Smooth muscle cell (in vitro differentiated cells): ENCODE results near the gene ERP44. TPM values are rescaled to one million over a fixed set of nuclear protein-coding genes. Genes with fewer than 3 reads are reported as not detected.

Experiments used
- DNase-seq: peaks from one replicate; lab custom pipeline; 2025; ENCODE audit not compliant: unreplicated experiment; lab: John Stamatoyannopoulos, UW
- H2AFZ ChIP-seq: fragments of 200-600 bp; sonication (generic); 2 replicates; pipeline ENCODE4 v1.6.0; 2016; ENCODE audit warnings: antibody characterized with exemption, low read depth, mild to moderate bottlenecking
- H3F3A ChIP-seq: fragments of 200-600 bp; sonication (generic); 2 replicates; pipeline ENCODE4 v1.6.0; 2017; ENCODE audit warnings: antibody characterized with exemption, low read depth
- H3K27ac ChIP-seq: fragments of 200-600 bp; sonication (generic); 2 replicates; pipeline ENCODE4 v1.5.1; 2016; ENCODE audit warnings: low read depth, mild to moderate bottlenecking
- H3K27me3 ChIP-seq: fragments of 200-600 bp; sonication (generic); 2 replicates; pipeline ENCODE4 v1.6.1; 2016; ENCODE audit warnings: low read depth, mild to moderate bottlenecking
- H3K36me3 ChIP-seq: fragments of 200-600 bp; sonication (generic); 2 replicates; pipeline ENCODE4 v1.5.1; 2016; ENCODE audit warnings: low read depth
- H3K4me1 ChIP-seq: fragments of 200-600 bp; sonication (generic); 2 replicates; pipeline ENCODE4 v1.5.1; 2016; ENCODE audit warnings: low read depth
- H3K4me2 ChIP-seq: fragments of 200-600 bp; sonication (generic); 2 replicates; pipeline ENCODE4 v1.6.0; 2016; ENCODE audit warnings: mild to moderate bottlenecking
- H3K4me3 ChIP-seq: fragments of 200-600 bp; sonication (generic); 2 replicates; pipeline ENCODE4 v1.5.1; 2016; ENCODE audit warnings: mild to moderate bottlenecking
- H3K79me2 ChIP-seq: fragments of 200-600 bp; sonication (generic); 2 replicates; pipeline ENCODE4 v1.6.0; 2016; ENCODE audit warnings: low read depth, mild to moderate bottlenecking
- H3K9ac ChIP-seq: fragments of 200-600 bp; sonication (generic); 2 replicates; pipeline ENCODE4 v1.6.0; 2016; ENCODE audit warnings: low read depth
- H3K9me3 ChIP-seq: fragments of 200-600 bp; sonication (generic); replicated peaks from 2 replicates; pipeline ENCODE4 v1.5.1; 2016; ENCODE audit warnings: low read depth
- H4K20me1 ChIP-seq: fragments of 200-600 bp; sonication (generic); 2 replicates; pipeline ENCODE4 v1.6.0; 2016; ENCODE audit warnings: low read depth
- WGBS: methylation state at CpG from one replicate; pipeline ENCODE4 v1.1.7; 2016; ENCODE audit warnings: low lambda C conversion rate; 5-methylcytosine and 5-hydroxymethylcytosine counted together
- polyA plus RNA-seq: library from polyadenylated mRNA; unstranded; fragments of >200 nt; fragmentation: Nextera tagmentation; extraction: Ambion mirVana; gene quantifications from 2 replicates; pipeline ENCODE4 v1.2.1, GENCODE V29; 2016
- total RNA-seq: library from RNA; depleted of rRNA; stranded (reverse); fragments of >200 nt; gene quantifications from 2 replicates; pipeline ENCODE4 v1.2.3, GENCODE V29; 2014
- TF ChIP-seq, protein P1 (sequence below): fragments of 200-600 bp; sonication (generic); IDR thresholded peaks from 2 replicates; pipeline ENCODE4 v1.5.1; 2017; ENCODE audit warnings: borderline replicate concordance, mild to moderate bottlenecking, antibody characterized with exemption; ENCODE audit not compliant: insufficient read depth, poor library complexity, severe bottlenecking

The ERP44 gene
- total and polyA plus RNA-seq, 2 experiments from 2014 or later: 32.0 to 38.5 TPM

DNA sequence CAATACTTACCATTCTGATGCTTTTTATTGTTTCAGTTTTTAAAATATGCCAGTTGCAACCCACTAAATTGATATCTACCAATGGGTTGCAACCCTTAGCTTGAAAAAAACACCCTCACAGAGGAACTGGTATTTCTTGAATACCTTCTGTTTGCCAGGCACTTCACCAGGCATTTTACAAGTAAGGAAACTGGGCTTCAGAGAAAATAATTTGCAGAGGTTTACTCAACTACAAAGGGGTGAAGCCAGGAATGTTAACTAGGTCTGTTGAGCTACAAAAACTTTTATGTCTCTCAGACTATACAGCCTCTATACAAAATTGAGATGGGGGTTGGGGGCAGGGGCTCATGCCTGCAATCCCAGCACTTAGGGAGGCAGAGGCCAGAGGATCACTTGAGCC is 127.4 kb downstream of the ERP44 start:
- Histone ChIP-seq H4K20me1 (no peaks in the 10 kb centered on the region), H3K4me2 (no peak overlapping the region), H3K4me3 (no peak overlapping the region), H3K9ac (no peak overlapping the region), H3K27ac (no peak overlapping the region), H3K36me3 (no peaks in the 10 kb centered on the region), H2AFZ (no peak overlapping the region), H3K9me3 (no peaks in the 10 kb centered on the region), H3K4me1 (peaks cover 13% of the 10 kb centered on the region), H3K27me3 (no peaks in the 10 kb centered on the region), H3F3A (no peaks in the 10 kb centered on the region), H3K79me2 (no peaks in the 10 kb centered on the region)
- DNase-seq: no peak
- TF ChIP-seq, protein P1, sequence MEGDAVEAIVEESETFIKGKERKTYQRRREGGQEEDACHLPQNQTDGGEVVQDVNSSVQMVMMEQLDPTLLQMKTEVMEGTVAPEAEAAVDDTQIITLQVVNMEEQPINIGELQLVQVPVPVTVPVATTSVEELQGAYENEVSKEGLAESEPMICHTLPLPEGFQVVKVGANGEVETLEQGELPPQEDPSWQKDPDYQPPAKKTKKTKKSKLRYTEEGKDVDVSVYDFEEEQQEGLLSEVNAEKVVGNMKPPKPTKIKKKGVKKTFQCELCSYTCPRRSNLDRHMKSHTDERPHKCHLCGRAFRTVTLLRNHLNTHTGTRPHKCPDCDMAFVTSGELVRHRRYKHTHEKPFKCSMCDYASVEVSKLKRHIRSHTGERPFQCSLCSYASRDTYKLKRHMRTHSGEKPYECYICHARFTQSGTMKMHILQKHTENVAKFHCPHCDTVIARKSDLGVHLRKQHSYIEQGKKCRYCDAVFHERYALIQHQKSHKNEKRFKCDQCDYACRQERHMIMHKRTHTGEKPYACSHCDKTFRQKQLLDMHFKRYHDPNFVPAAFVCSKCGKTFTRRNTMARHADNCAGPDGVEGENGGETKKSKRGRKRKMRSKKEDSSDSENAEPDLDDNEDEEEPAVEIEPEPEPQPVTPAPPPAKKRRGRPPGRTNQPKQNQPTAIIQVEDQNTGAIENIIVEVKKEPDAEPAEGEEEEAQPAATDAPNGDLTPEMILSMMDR: no peak

DNA sequence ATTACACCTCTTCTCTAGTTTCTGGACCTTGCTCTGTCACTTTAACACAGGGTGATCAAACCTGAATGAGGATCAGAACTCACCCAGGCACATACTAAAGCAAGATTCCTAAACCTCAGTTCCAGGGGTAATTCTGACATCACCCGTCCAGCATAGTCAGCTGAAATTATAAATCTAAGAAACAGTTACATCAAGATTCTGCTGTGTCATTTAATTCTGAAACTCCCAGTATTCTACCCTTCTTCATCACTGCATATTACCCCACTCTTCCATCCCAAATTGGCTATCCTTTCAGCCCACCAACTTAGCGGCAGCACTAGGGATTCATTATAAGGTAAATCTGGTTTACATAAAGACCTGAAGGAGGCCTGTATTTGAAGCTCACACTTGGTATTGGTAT is 128.3 kb downstream of the ERP44 start:
- 94% methylated on average over 2 of the region's 2 CpGs for WGBS
- H3K4me3 ChIP-seq: no peak overlapping the region
- no peak overlapping the region for H2AFZ ChIP-seq
- no peak overlapping the region for H3K27ac ChIP-seq
- no peak for DNase-seq
- TF ChIP-seq, protein P1: no peak
- H3K9me3 ChIP-seq: no peaks in the 10 kb centered on the region
- H4K20me1 ChIP-seq: no peaks in the 10 kb centered on the region
- no peaks in the 10 kb centered on the region for H3K79me2 ChIP-seq
- no peaks in the 10 kb centered on the region for H3K27me3 ChIP-seq
- no peak overlapping the region for H3K9ac ChIP-seq
- H3K36me3 ChIP-seq: no peaks in the 10 kb centered on the region
- peaks cover 20% of the 10 kb centered on the region for H3K4me1 ChIP-seq
- no peaks in the 10 kb centered on the region for H3F3A ChIP-seq
- H3K4me2 ChIP-seq: no peak overlapping the region

DNA sequence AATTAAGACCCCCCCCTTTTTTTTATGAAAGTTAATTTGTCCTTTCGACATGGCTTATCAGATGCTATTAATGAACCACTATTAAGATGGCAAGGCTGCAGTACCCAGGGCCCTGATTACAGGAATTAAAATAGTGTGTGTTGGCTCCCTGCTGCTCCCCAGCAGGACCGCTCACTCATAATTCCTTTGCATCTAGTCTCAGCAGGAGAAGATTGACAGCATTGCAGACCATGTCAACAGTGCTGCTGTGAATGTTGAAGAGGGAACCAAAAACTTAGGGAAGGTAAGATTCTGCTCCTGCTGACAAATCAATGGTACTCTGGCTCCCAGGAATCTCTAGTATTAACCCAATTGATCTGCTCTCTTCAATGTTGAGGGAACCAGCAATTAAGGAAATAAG is 131.3 kb downstream of the ERP44 start:
- Histone ChIP-seq H3F3A (peaks cover 3% of the 10 kb centered on the region), H3K4me2 (no peak overlapping the region), H3K36me3 (no peaks in the 10 kb centered on the region), H2AFZ (no peak overlapping the region), H3K79me2 (no peaks in the 10 kb centered on the region), H3K27me3 (no peaks in the 10 kb centered on the region), H3K4me1 (peaks cover 24% of the 10 kb centered on the region), H3K9me3 (no peaks in the 10 kb centered on the region), H3K9ac (no peak overlapping the region), H4K20me1 (no peaks in the 10 kb centered on the region), H3K4me3 (no peak overlapping the region), H3K27ac (no peak overlapping the region)
- DNase-seq: no peak
- 97% methylated on average over 2 of the region's 2 CpGs for WGBS
- TF ChIP-seq, protein P1: no peak

DNA sequence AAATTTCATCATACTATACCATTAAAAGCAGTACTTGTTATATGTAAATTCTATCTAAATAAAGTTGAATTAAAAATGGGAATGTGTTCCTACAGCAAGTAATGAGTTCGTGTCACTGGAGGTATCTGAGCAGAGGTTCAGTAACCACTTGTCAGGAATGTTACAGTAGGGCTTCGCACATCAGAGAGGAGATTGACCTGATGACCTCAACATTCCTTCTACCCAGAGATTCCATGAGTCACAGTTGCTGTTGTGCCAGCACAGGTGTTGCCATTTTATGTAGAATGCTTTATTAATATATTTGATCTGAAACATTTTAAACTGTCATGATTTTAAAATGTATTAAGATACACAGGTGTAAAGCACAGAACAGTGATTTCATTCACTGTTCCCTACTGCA is 132.1 kb downstream of the ERP44 start:
- H3K27ac ChIP-seq: no peak overlapping the region
- H2AFZ ChIP-seq: no peak overlapping the region
- DNase-seq: no peak
- no peak overlapping the region for H3K4me3 ChIP-seq
- H3K9me3 ChIP-seq: no peaks in the 10 kb centered on the region
- H3K4me1 ChIP-seq: peaks cover 24% of the 10 kb centered on the region
- no peak overlapping the region for H3K4me2 ChIP-seq
- H3F3A ChIP-seq: peaks cover 3% of the 10 kb centered on the region
- WGBS: 48% methylated on average over 2 of the region's 2 CpGs
- TF ChIP-seq, protein P1: no peak
- no peaks in the 10 kb centered on the region for H3K27me3 ChIP-seq
- no peaks in the 10 kb centered on the region for H3K79me2 ChIP-seq
- no peak overlapping the region for H3K9ac ChIP-seq
- H3K36me3 ChIP-seq: no peaks in the 10 kb centered on the region
- H4K20me1 ChIP-seq: no peaks in the 10 kb centered on the region
